Effector memory CD8-positive, alpha-beta T cell (primary cell): ENCODE data around the gene ADGRL3.
"Not testable (repeated sequence)": the region's sequence is repeated elsewhere in the genome, so short reads cannot be mapped to it uniquely, and the experiment has no call there.

Source experiments
- ATAC-seq: fragments of 150-1000 bp; cut with Tn5 transposase; replicated peaks from 2 replicates; pipeline ENCODE4 v1.10.0; 2021; ENCODE audit warnings: mild to moderate bottlenecking, moderate library complexity
- DNase-seq, 3 experiments: peaks; one replicate each; pipeline ENCODE4 v3.0.0; 2021
- H3K27ac Mint-ChIP-seq, 2 donors: one replicate each; pipeline ENCODE4 v1.8.0; 2022; ENCODE audit warnings: mild to moderate bottlenecking in 2 of 2, mixed read lengths in 2 of 2, moderate library complexity in 2 of 2
- H3K27me3 Mint-ChIP-seq, 2 donors: one replicate each; pipeline ENCODE4 v1.8.0; 2022; ENCODE audit warnings: mixed read lengths in 2 of 2
- H3K36me3 Mint-ChIP-seq: one replicate; pipeline ENCODE4 v1.8.0; 2022; ENCODE audit warnings: mild to moderate bottlenecking, moderate library complexity, mixed read lengths; ENCODE audit not compliant: insufficient read depth
- H3K4me1 Mint-ChIP-seq, 2 donors: one replicate each; pipeline ENCODE4 v1.8.0; 2022; ENCODE audit warnings: low read depth in 2 of 2, mixed read lengths in 2 of 2
- H3K4me3 Mint-ChIP-seq, 2 donors: one replicate each; pipeline ENCODE4 v1.8.0; 2022; ENCODE audit warnings: mild to moderate bottlenecking in 2 of 2, mixed read lengths in 2 of 2, moderate library complexity in 2 of 2
- H3K9me3 Mint-ChIP-seq, 2 donors: one replicate each; pipeline ENCODE4 v1.8.0; 2022; ENCODE audit warnings: mixed read lengths in 2 of 2

ADGRL3 gene

DNA sequence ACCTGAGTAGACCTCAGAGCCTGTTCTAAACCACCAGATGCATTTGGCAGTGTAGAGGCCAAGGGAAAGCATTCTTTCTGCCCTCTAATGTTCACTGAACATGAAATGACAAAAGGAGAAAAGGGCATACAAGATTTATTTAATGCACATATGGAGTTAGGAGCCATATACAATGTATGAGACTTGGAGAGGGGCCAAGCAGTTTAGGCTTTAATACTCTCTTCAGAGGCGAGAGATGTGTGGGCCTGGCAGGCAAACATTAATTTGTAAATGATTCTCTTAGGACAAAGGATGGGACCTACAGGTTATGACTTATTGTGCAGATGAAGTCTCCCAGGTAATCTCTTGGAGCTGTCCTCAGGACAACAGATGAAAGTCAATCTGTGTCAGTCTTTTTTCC lies 631.9 kb downstream of the ADGRL3 start:
- ATAC-seq (no peak), DNase-seq (no peak)
- H3K27me3 Mint-ChIP-seq: no peaks in the 10 kb centered on the region
- peaks cover 0 to 3% of the 10 kb centered on the region in 2 donors for H3K9me3 Mint-ChIP-seq
- no peaks in the 10 kb centered on the region for H3K36me3 Mint-ChIP-seq
- H3K4me1 Mint-ChIP-seq: no peaks in the 10 kb centered on the region
- no peak overlapping the region for H3K4me3 Mint-ChIP-seq
- H3K27ac Mint-ChIP-seq: no peak overlapping the region

DNA sequence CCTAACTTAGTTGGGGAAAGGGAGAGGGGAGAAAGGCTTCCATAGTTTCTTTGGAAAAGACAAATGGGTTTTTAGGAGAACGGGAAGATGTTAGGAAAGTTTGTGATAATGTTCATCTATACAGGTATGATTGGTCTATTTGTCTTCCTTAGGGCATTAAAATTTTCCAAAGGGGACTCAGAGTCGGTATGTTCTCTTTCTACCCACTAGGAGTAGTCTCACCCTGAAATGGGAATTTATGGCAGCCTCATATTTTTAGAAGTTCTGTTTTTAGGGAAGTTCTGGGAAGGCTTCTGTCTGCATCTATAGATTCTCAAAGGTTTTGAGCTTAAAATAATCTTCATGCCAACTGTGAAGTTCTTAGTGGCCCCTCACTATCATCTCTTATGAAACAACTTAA lies 637.3 kb downstream of the ADGRL3 start:
- no peak overlapping the region for H3K27ac Mint-ChIP-seq
- H3K4me3 Mint-ChIP-seq: no peak overlapping the region
- no peaks in the 10 kb centered on the region for H3K27me3 Mint-ChIP-seq
- DNase-seq (no peak), ATAC-seq (no peak)
- no peaks in the 10 kb centered on the region for H3K36me3 Mint-ChIP-seq
- H3K4me1 Mint-ChIP-seq: no peaks in the 10 kb centered on the region
- H3K9me3 Mint-ChIP-seq: no peaks in the 10 kb centered on the region

GRCh38 chr4:61838072-61838471 lies 637.9 kb downstream of the ADGRL3 start:
- Mint-ChIP-seq H3K36me3 (no peaks in the 10 kb centered on the region), H3K9me3 (no peaks in the 10 kb centered on the region), H3K4me3 (no peak overlapping the region), H3K27ac (no peak overlapping the region), H3K4me1 (no peaks in the 10 kb centered on the region), H3K27me3 (no peaks in the 10 kb centered on the region)
- ATAC-seq (no peak), DNase-seq (no peak)

DNA sequence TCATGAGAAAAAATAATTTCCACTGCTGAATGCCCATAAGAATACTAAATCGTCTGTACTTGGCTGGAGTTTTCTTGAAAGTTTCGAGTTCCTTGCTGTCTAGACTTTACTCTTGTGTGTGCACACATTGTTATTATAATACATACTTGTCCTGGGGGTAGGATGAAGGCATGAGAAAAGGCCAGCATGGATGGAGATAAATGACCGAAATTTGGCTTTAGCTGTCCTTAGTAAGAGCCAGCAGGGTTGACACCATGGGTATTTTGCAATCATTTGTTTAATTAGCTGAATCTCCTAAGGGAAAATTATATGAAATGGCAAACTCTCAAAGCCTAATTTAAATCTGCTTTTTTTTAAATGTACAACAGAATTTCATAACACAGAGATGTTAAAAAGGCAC lies 641.6 kb downstream of the ADGRL3 start:
- no peak overlapping the region for H3K4me3 Mint-ChIP-seq
- H3K9me3 Mint-ChIP-seq: peaks cover 0 to 7% of the 10 kb centered on the region in 2 donors
- no peaks in the 10 kb centered on the region for H3K4me1 Mint-ChIP-seq
- no peaks in the 10 kb centered on the region for H3K27me3 Mint-ChIP-seq
- DNase-seq (no peak), ATAC-seq (no peak)
- H3K36me3 Mint-ChIP-seq: no peaks in the 10 kb centered on the region
- no peak overlapping the region for H3K27ac Mint-ChIP-seq

- Mint-ChIP-seq H3K27ac (no peak overlapping the region), H3K4me3 (no peak overlapping the region), H3K4me1 (no peaks in the 10 kb centered on the region), H3K36me3 (no peaks in the 10 kb centered on the region), H3K9me3 (peaks cover 0 to 5% of the 10 kb centered on the region in 2 donors), H3K27me3 (no peaks in the 10 kb centered on the region)
- ATAC-seq (no peak), DNase-seq (no peak)
Observed at GRCh38 chr4:61851126-61851525, 651.0 kb downstream of the ADGRL3 start.

DNA sequence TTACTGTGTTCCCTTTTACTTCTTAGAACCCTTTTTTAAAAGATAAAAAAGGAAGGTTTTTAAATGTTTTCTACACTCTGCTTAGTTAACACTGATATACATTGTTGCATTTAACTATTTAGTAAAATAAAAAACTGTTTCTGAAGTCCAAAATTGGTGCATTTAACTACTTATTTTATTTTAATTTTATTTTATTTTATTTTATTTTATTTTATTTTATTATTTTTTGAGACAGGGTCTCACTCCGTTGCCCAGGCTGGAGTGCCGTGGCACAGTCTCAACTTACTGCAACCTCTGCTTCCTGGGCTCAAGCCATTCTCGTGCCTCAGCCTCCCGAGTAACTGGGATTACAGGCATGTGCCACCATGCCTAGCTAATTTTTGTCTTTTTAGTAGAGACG lies 652.0 kb downstream of the ADGRL3 start:
- ATAC-seq, H3K4me1 Mint-ChIP-seq, H3K36me3 Mint-ChIP-seq, H3K9me3 Mint-ChIP-seq, H3K4me3 Mint-ChIP-seq, H3K27me3 Mint-ChIP-seq, DNase-seq, H3K27ac Mint-ChIP-seq: not testable (repeated sequence)

- no peak for ATAC-seq
- Mint-ChIP-seq H3K9me3 (peaks cover 0 to 5% of the 10 kb centered on the region in 2 donors), H3K4me1 (no peaks in the 10 kb centered on the region), H3K36me3 (no peaks in the 10 kb centered on the region), H3K27ac (no peak overlapping the region), H3K27me3 (no peaks in the 10 kb centered on the region), H3K4me3 (no peak overlapping the region)
- DNase-seq: no peak
Observed at GRCh38 chr4:61853041-61853440, 652.9 kb downstream of the ADGRL3 start.

- Mint-ChIP-seq H3K9me3 (peaks cover 0 to 3% of the 10 kb centered on the region in 2 donors), H3K4me3 (no peak overlapping the region), H3K27ac (no peak overlapping the region), H3K4me1 (no peaks in the 10 kb centered on the region), H3K27me3 (no peaks in the 10 kb centered on the region), H3K36me3 (no peaks in the 10 kb centered on the region)
- no peak for ATAC-seq
- no peak for DNase-seq
Observed at GRCh38 chr4:61860376-61860775, 660.2 kb downstream of the ADGRL3 start.

GRCh38 chr4:61864286-61864685 lies 664.2 kb downstream of the ADGRL3 start:
- DNase-seq: no peak
- H3K4me3 Mint-ChIP-seq: no peak overlapping the region
- H3K4me1 Mint-ChIP-seq: no peaks in the 10 kb centered on the region
- H3K27ac Mint-ChIP-seq: no peak overlapping the region
- no peaks in the 10 kb centered on the region for H3K9me3 Mint-ChIP-seq
- H3K36me3 Mint-ChIP-seq: no peaks in the 10 kb centered on the region
- ATAC-seq: no peak
- H3K27me3 Mint-ChIP-seq: no peaks in the 10 kb centered on the region

GRCh38 chr4:61866378-61867030 lies 666.4 kb downstream of the ADGRL3 start:
- no peaks in the 10 kb centered on the region for H3K4me1 Mint-ChIP-seq
- no peak overlapping the region for H3K4me3 Mint-ChIP-seq
- no peaks in the 10 kb centered on the region for H3K27me3 Mint-ChIP-seq
- ATAC-seq (no peak), DNase-seq (no peak)
- H3K27ac Mint-ChIP-seq: no peak overlapping the region
- H3K36me3 Mint-ChIP-seq: no peaks in the 10 kb centered on the region
- no peaks in the 10 kb centered on the region for H3K9me3 Mint-ChIP-seq

DNA sequence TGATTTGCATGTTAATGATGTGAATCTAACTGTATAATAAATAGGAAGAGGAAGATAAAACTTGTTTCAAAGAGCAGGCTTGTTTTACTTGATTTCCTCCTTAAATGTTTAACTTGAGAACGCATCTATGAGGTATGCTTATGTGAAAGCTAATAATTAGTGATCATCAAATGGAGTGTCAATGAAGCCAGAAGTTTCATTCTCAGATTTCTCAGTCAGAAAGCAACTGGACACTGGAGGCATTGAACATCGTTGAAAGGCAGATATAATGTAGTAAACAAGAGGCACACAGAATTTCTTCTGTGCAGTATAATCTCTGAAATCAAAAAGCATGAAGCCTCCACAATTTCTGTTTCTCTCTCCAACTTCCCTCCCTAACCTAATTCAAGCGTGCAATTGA lies 672.9 kb downstream of the ADGRL3 start:
- no peak for DNase-seq
- Mint-ChIP-seq H3K4me3 (no peak overlapping the region), H3K27ac (no peak overlapping the region), H3K27me3 (no peaks in the 10 kb centered on the region), H3K9me3 (peaks cover 2 to 12% of the 10 kb centered on the region in 2 donors), H3K4me1 (no peaks in the 10 kb centered on the region), H3K36me3 (no peaks in the 10 kb centered on the region)
- ATAC-seq: no peak

GRCh38 chr4:61877266-61877665 lies 677.1 kb downstream of the ADGRL3 start:
- DNase-seq (no peak), ATAC-seq (no peak)
- Mint-ChIP-seq H3K9me3 (peaks cover 4 to 14% of the 10 kb centered on the region in 2 donors), H3K27me3 (no peaks in the 10 kb centered on the region), H3K27ac (no peak overlapping the region), H3K4me1 (no peaks in the 10 kb centered on the region), H3K4me3 (no peak overlapping the region), H3K36me3 (no peaks in the 10 kb centered on the region)

DNA sequence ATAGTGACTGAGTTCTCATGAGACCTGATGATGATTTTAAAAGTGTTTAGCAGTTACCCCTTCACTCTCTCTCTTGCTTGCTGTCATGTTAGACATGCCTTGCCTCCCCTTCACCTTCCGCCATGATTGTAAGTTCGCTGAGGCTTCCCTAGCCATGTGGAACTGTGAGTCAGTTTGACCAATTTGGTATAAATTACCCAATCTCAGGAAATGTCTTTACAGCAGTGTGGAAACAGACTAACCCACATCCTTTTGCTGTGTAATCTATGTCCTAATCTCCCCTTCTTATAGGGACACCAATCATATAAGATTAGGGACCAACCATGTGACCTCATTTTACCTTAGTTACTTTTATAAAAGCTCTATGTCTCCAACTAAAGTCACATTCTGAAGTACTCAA lies 677.8 kb downstream of the ADGRL3 start:
- H3K27me3 Mint-ChIP-seq: no peaks in the 10 kb centered on the region
- peaks cover 8 to 20% of the 10 kb centered on the region in 2 donors for H3K9me3 Mint-ChIP-seq
- H3K36me3 Mint-ChIP-seq: no peaks in the 10 kb centered on the region
- no peak overlapping the region for H3K27ac Mint-ChIP-seq
- DNase-seq (no peak), ATAC-seq (no peak)
- H3K4me3 Mint-ChIP-seq: no peak overlapping the region
- no peaks in the 10 kb centered on the region for H3K4me1 Mint-ChIP-seq

DNA sequence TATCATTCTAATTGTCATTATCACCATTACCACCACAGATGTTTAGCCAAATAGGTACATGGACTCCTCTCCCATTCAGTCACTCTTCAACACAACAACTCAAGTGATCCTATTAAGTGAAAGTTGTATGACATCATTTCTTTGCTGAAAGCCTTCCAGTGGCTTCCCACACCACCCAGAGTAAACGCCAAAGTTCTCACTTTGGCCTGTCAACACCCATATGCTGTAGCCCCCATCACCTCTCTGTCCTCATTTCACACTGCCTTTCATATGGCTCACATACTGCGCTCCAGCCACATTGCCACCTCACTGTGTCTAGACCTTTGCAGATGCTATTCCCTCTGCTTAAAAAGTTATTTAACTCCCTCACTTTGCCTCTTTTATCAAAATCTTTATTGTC lies 682.3 kb downstream of the ADGRL3 start:
- H3K4me3 Mint-ChIP-seq: no peak overlapping the region
- H3K27me3 Mint-ChIP-seq: no peaks in the 10 kb centered on the region
- DNase-seq (no peak), ATAC-seq (no peak)
- H3K36me3 Mint-ChIP-seq: no peaks in the 10 kb centered on the region
- H3K27ac Mint-ChIP-seq: no peak overlapping the region
- H3K9me3 Mint-ChIP-seq: peaks cover 11 to 14% of the 10 kb centered on the region in 2 donors
- H3K4me1 Mint-ChIP-seq: no peaks in the 10 kb centered on the region

DNA sequence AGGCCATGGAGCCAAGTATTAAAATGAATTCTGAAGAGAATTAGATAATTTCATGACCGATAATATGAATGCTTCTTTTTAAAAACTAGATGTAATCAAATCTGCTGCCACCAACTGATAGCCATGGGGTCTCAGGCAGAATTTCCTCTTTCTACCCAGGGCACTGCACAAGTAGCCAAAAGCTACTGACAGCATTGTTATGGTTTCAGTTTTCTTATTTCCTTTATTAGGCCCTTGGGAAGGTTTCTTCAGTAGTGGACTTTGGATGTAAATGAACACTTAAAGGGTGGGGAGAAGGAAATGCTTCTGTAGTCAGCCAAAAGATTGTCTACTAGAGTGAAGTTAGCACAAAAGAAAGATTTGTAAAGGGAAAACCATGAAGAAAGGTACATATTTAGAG lies 686.0 kb downstream of the ADGRL3 start:
- DNase-seq: no peak
- Mint-ChIP-seq H3K9me3 (peaks cover 14 to 15% of the 10 kb centered on the region in 2 donors), H3K4me1 (no peaks in the 10 kb centered on the region), H3K36me3 (no peaks in the 10 kb centered on the region), H3K27me3 (no peaks in the 10 kb centered on the region), H3K4me3 (no peak overlapping the region), H3K27ac (no peak overlapping the region)
- no peak for ATAC-seq
